Sigmoid colon (tissue), 4 donors: ENCODE measurements around the gene VWA2.

Experiments used
- CTCF ChIP-seq, 4 experiments: fragments of 450-650 bp in 3 of 4; fragments of 200-600 bp in 1 of 4; IDR thresholded peaks; one replicate each; pipeline ENCODE4 v1.5.1; 2016 to 2019; ENCODE audit warnings: antibody characterized with exemption in 4 of 4, mild to moderate bottlenecking in 3 of 4, moderate library complexity in 2 of 4
- POLR2A ChIP-seq, 2 donors: fragments of 450-650 bp; IDR thresholded peaks; one replicate each; pipeline ENCODE4 v1.6.1; 2016; ENCODE audit warnings: antibody characterized with exemption in 2 of 2, mild to moderate bottlenecking in 2 of 2, moderate library complexity in 2 of 2
- POLR2AphosphoS5 ChIP-seq, 4 donors: sonication (generic); formaldehyde crosslinking; IDR thresholded peaks; one replicate each; pipeline ENCODE4 v1.6.1; 2017; ENCODE audit warnings: antibody characterized with exemption in 4 of 4

GRCh38 chr10:114311023-114311422, 72.0 kb downstream of the VWA2 start:
- no peak for TF ChIP-seq CTCF (IDR thresholded peaks at IDR 0.05)
- TF ChIP-seq POLR2A (IDR thresholded peaks at IDR 0.05) = no peak
- no peak for TF ChIP-seq POLR2AphosphoS5 (IDR thresholded peaks at IDR 0.05)
